Measurements from ENCODE around the gene SMIM29. TPM values are rescaled to one million over a fixed set of nuclear protein-coding genes. Genes with fewer than 3 reads are reported as not detected.
A peak's percentile ranks its signal among the peaks of the same experiment; 100 is the strongest.

Gene SMIM29
- total and polyA plus RNA-seq, 12 donors: 16.0 to 78.2 (median 25.4) TPM

- Histone ChIP-seq H3K27me3 (peaks cover 0 to 3% (median 0%) of the 10 kb centered on the region in 7 donors), H3K9me3 (no peaks in the 10 kb centered on the region), H3K4me3 (no peak overlapping the region), H3K36me3 (no peaks in the 10 kb centered on the region), H3K27ac (no peak overlapping the region), H3K4me1 (peaks cover 0 to 3% (median 2%) of the 10 kb centered on the region in 9 donors)
- WGBS, 2 donors: 88 to 94% methylated on average over 4 of the region's 4 CpGs
- TF ChIP-seq CTCF (IDR thresholded peaks at IDR 0.05): no peak
- ATAC-seq: no peak
- intact Hi-C loops (cut with DNase I): loop anchor here in 1 of 10 donors (5.0 kb wide), 1 partner anchor 46 kb away; the partner anchor contains the start of gene SMIM29
- no peak for DNase-seq
Observed at GRCh38 chr6:34201455-34202107, 47.2 kb downstream of the SMIM29 start.

- Histone ChIP-seq H3K4me3 (no peak overlapping the region), H3K27ac (no peak overlapping the region), H3K4me1 (peaks cover 0 to 10% (median 5%) of the 10 kb centered on the region in 9 donors), H3K36me3 (no peaks in the 10 kb centered on the region), H3K27me3 (peaks cover 0 to 4% (median 0%) of the 10 kb centered on the region in 7 donors), H3K9me3 (no peaks in the 10 kb centered on the region)
- no peak for ATAC-seq
- TF ChIP-seq CTCF (IDR thresholded peaks at IDR 0.05): no peak
- WGBS, 2 donors: 69 to 70% methylated on average over 5 of the region's 5 CpGs
- no peak for DNase-seq
- intact Hi-C loops (cut with DNase I): loop anchor here in 1 of 10 donors (5.0 kb wide), 1 partner anchor 47 kb away; the partner anchor contains the start of gene SMIM29
Observed at GRCh38 chr6:34200340-34200971, 48.4 kb downstream of the SMIM29 start.

- Histone ChIP-seq H3K4me1 (peaks cover 0 to 10% (median 5%) of the 10 kb centered on the region in 9 donors), H3K4me3 (peak overlapping the region in 9 of 10 donors; percentile 41 to 72 (median 56)), H3K27ac (no peak overlapping the region), H3K9me3 (no peaks in the 10 kb centered on the region), H3K27me3 (peaks cover 0 to 4% (median 0%) of the 10 kb centered on the region in 7 donors), H3K36me3 (no peaks in the 10 kb centered on the region)
- 63 to 65% methylated on average over 9 to 10 of the region's 10 CpGs for WGBS, 2 donors
- ATAC-seq (peak in 1 of 8 donors; percentile 10), DNase-seq (no peak)
- TF ChIP-seq CTCF (IDR thresholded peaks at IDR 0.05): no peak
- intact Hi-C loops (cut with DNase I): loop anchor here (1.0 to 10.0 kb wide), 11 partner anchors 35 to 778 kb away; partner anchors contain the start of genes SMIM29 (in 6 of the 10) and HMGA1 (in 2 of the 10)
Observed at GRCh38 chr6:34196833-34197195, 52.0 kb downstream of the SMIM29 start.

Small RNA genes lying within 50 kb of the gene (microRNA-seq; reads per million reads assigned to microRNA genes)
- gene MIR6835: 0 reads per million in 2 donors

Other genes starting within 250 kb of the SMIM29 start
- gene GRM4, start 102.9 kb downstream of the SMIM29 start, total RNA-seq: not detected
- not detected for gene GRM4, start 102.9 kb downstream of the SMIM29 start, polyA plus RNA-seq
- 10 to 100 TPM; 33.9 to 54.9 (median 41.3) TPM for gene HMGA1, start 12.1 kb downstream of the SMIM29 start, total RNA-seq
- 10 to 100 TPM; 14.2 to 41.0 TPM for gene HMGA1, start 12.1 kb downstream of the SMIM29 start, polyA plus RNA-seq
- 10 to 100 TPM; 41.9 to 67.1 (median 59.0) TPM for gene NUDT3, start 143.7 kb upstream of the SMIM29 start, total RNA-seq
- gene NUDT3, start 143.7 kb upstream of the SMIM29 start, polyA plus RNA-seq: 10 to 100 TPM in 1 of 2 donors, 1 to 10 TPM in 1; 9.3 to 20.9 TPM
- 100 to 1,000 TPM; 551 to 913 (median 607) TPM for gene RPS10, start 177.1 kb upstream of the SMIM29 start, total RNA-seq
- 1,000 to 10,000 TPM; 1,305 to 2,567 TPM for gene RPS10, start 177.1 kb upstream of the SMIM29 start, polyA plus RNA-seq
- gene PACSIN1, start 217.1 kb upstream of the SMIM29 start, total RNA-seq: 10 to 100 TPM in 2 of 10 donors, 1 to 10 TPM in 8; 4.0 to 11.2 (median 6.3) TPM
- gene PACSIN1, start 217.1 kb upstream of the SMIM29 start, polyA plus RNA-seq: 1 to 10 TPM in 1 of 2 donors, under 1 TPM in 1; 0.77 to 5.8 TPM